Keratinocyte (primary cell): Measurements from ENCODE around the gene STX5.

Source experiments
- CTCF ChIP-seq, 3 experiments: IDR thresholded peaks in 1 of 3; conservative IDR thresholded peaks in 1 of 3; optimal IDR thresholded peaks in 1 of 3; 2 replicates in 2 of 3; 3 replicates in 1 of 3; pipeline versions ENCODE3 to v1.5.1; 2011; ENCODE audit warnings: low read length in 3 of 3, mild to moderate bottlenecking in 3 of 3, moderate library complexity in 2 of 3, control low read depth in 1 of 3, inconsistent platforms in 1 of 3; ENCODE audit not compliant: insufficient read depth in 2 of 3; ENCODE audit errors: extremely low read depth in 1 of 3
- EZH2 ChIP-seq: IDR thresholded peaks from one replicate; pipeline ENCODE4 v1.6.1; 2012; ENCODE audit warnings: inconsistent platforms, mild to moderate bottlenecking, low read length, moderate library complexity

- TF ChIP-seq EZH2 (no peak), CTCF (optimal IDR thresholded peaks at IDR 0.05 in 1 of 3, IDR thresholded peaks at IDR 0.05 in 1 of 3, conservative IDR thresholded peaks at IDR 0.05 in 1 of 3; ENCODE audit: extremely low read depth in 1 of 3, insufficient read depth in 2 of 3, low read length in 3 of 3) (no peak)
Measured at GRCh38 chr11:62843466-62843865, 11.6 kb upstream of the STX5 start.
